ENCODE measurements around the gene SLC27A2. TPM values are rescaled to one million over a fixed set of nuclear protein-coding genes. Genes with fewer than 3 reads are reported as not detected.

Gene SLC27A2
- total RNA-seq, 1 experiment from 2014 or later: 7.0 TPM

GRCh38 chr15:50225057-50225456 is 43.1 kb downstream of the SLC27A2 start:
- no peak overlapping the region for H4K5ac ChIP-seq (ENCODE audit: insufficient read length, low read depth, low read length)
- H3K18ac ChIP-seq (ENCODE audit: insufficient read length, low read depth, low read length): no peak overlapping the region
- H3K56ac ChIP-seq (ENCODE audit: insufficient read length, low read depth, low read length): no peak overlapping the region
- no CpG with 5 or more reads among the region's 1 CpG for WGBS (ENCODE audit: extremely low coverage, insufficient read length, low lambda C conversion rate)
- H3K36me3 Mint-ChIP-seq (ENCODE audit: insufficient read depth in 1 of 3, low read depth in 3 of 3): no peaks in the 10 kb centered on the region; a peak in 2 of 7 replicates
- no peaks in the 10 kb centered on the region for H3K27me3 ChIP-seq (ENCODE audit: insufficient read depth, low read length)
- no peak overlapping the region for H2BK12ac ChIP-seq (ENCODE audit: insufficient read length, low read depth, low read length)
- no peaks in the 10 kb centered on the region for H3K79me2 ChIP-seq (ENCODE audit: insufficient read depth, low read length)
- H2BK120ac ChIP-seq (ENCODE audit: low read depth, low read length, poor library complexity, severe bottlenecking): no peak overlapping the region
- H3K4me3 Mint-ChIP-seq: no peak overlapping the region
- no peak for TF ChIP-seq CTCF (conservative IDR thresholded peaks at IDR 0.05)
- no peak overlapping the region for H3K4me2 ChIP-seq (ENCODE audit: insufficient read depth, insufficient read length, low read length)
- no peak overlapping the region for H2BK20ac ChIP-seq (ENCODE audit: low read depth, low read length, poor library complexity, severe bottlenecking)
- no peaks in the 10 kb centered on the region for H3K9me3 Mint-ChIP-seq
- H3K4me1 Mint-ChIP-seq: no peaks in the 10 kb centered on the region
- no peak overlapping the region for H3K27ac ChIP-seq (ENCODE audit: insufficient read length, low read depth, low read length)
- H3K27ac Mint-ChIP-seq: no peak overlapping the region
- H3K27me3 Mint-ChIP-seq (ENCODE audit: low read depth): no peaks in the 10 kb centered on the region
- no peak overlapping the region for H3K14ac ChIP-seq (ENCODE audit: insufficient read depth, low read length)
- H3K4me1 ChIP-seq (ENCODE audit: insufficient read depth, low read length): no peaks in the 10 kb centered on the region
- no peak for DNase-seq
- no peak overlapping the region for H3K4ac ChIP-seq (ENCODE audit: low read depth, low read length)
- H3K9me3 ChIP-seq (ENCODE audit: control insufficient read depth, low read depth, low read length): no peaks in the 10 kb centered on the region
- no peak overlapping the region for H4K8ac ChIP-seq (replicated peaks; ENCODE audit: insufficient read length, low read depth, low read length)
- H2AFZ ChIP-seq (ENCODE audit: low read length): no peak overlapping the region
- H4K91ac ChIP-seq (ENCODE audit: insufficient read length, low read depth, low read length): no peak overlapping the region
- no peaks in the 10 kb centered on the region for H3K79me1 ChIP-seq (ENCODE audit: insufficient read depth, low read depth, low read length, poor library complexity, severe bottlenecking)
- no peaks in the 10 kb centered on the region for H4K20me1 ChIP-seq (ENCODE audit: control insufficient read depth, insufficient read depth, insufficient read length)
- no peak overlapping the region for H3T11ph ChIP-seq (ENCODE audit: low read length)
- no peak overlapping the region for H2BK15ac ChIP-seq (ENCODE audit: low read depth, low read length)
- H3K23me2 ChIP-seq (ENCODE audit: insufficient read length, low read depth, low read length, poor library complexity, severe bottlenecking): no peaks in the 10 kb centered on the region
- no peak overlapping the region for H2AK5ac ChIP-seq (ENCODE audit: insufficient read length, low read length)
- no peak overlapping the region for H3K9ac ChIP-seq (ENCODE audit: extremely low read depth, insufficient read length, low read length)
- no peak overlapping the region for H2BK5ac ChIP-seq (ENCODE audit: insufficient read length, low read length)
- no peak overlapping the region for H3K23ac ChIP-seq (ENCODE audit: insufficient read length, low read depth, low read length)

Measured in H9 (cell line).